Smooth muscle cell of trachea (primary cell): ENCODE data around the gene CAPZA2. TPM values are rescaled to one million over a fixed set of nuclear protein-coding genes. Genes with fewer than 3 reads are reported as not detected.

Experiments used
- total RNA-seq: library from RNA; depleted of rRNA; stranded (reverse); fragments of >200 nt; gene quantifications from 2 replicates; pipeline ENCODE4 v1.2.1, GENCODE V29; 2014

Gene CAPZA2
- total RNA-seq: 121 and 184 TPM in 2 replicates

DNA sequence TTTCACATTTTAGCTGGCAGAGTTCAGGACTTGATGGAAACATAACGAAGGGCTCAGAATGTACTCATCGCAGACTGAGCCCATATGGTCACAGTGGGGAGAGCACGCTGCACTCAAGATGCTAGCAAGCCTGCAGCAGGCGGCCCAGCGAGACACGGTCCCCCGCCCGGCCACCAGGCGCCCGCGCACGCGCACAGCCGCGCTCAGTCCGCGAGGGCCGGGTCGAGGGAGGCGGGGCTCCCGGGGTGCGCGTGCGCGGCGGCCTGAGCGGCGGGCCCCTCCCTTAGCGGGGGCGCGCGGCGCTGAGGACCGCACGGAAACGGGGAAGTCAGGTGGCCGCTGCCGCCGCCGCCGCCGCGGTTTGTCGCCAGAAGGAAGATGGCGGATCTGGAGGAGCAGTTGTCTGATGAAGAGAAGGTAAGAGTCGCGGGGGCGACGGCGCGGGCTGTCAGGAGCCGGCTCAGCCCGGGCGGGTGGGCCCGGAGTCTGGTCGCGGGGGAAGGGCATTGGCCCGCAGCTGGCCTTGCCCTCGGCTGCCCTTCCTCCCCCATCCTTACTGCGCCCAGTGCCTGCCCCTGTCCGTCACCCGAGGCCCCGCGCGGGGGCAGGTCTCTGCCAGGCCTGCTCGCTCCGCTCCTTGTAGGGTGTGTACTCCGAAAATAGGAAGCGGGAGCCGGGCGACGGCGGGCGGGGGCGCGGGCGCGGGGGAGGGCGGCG lies at the start of gene CAPZA2:
TSS of gene CAPZA2 (plus strand) at position 354 of the 717 bp plus-strand sequence. CDS start at position 379, 25 bp downstream.

DNA sequence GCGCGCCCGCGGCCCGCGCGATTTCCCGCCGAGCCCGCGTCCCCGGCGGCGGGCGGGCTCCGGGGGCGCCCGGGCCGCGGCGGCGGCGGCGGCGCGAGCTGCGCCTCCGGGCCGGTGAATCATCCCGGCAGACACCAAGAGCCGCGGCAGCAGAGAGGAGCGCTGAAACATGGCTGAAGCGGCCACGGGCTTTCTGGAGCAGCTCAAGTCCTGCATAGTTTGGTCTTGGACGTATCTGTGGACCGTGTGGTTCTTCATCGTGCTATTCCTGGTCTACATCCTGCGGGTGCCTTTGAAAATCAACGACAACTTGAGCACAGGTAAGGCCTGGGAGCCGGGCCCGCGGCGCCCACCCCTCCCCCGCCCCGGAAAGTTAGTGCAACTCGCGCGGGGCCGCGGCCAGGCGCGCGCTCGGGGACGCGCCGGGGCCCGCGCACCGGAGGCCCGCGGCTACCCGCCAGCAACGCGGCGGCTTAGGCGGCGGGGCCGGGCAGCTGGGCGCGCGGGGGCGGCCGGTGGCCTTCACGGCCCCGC lies 91.1 kb downstream of the CAPZA2 start, which contains the start of gene ST7:
TSS of gene ST7 (plus strand) at position 130 of the 534 bp plus-strand sequence. CDS start at position 170, 40 bp downstream.

Other genes starting within 250 kb of the CAPZA2 start
- 12.6 and 17.5 TPM in 2 replicates for gene MET, start 190.4 kb upstream of the CAPZA2 start, total RNA-seq
- 19.8 and 27.5 TPM in 2 replicates for gene ST7, start 90.9 kb downstream of the CAPZA2 start, total RNA-seq